ENCODE measurements around the gene MAST4.
"Not testable (repeated sequence)": the region's sequence is repeated elsewhere in the genome, so short reads cannot be mapped to it uniquely, and the experiment has no call there.

Gene MAST4

GRCh38 chr5:67102708-67103107 lies 506.5 kb downstream of the MAST4 start:
- no peak for DNase-seq (ENCODE audit: low read depth in 2 of 3, low spot score in 1 of 3)

GRCh38 chr5:67104859-67105258 lies 508.7 kb downstream of the MAST4 start:
- no peak for DNase-seq (ENCODE audit: low read depth in 2 of 3, low spot score in 1 of 3)

GRCh38 chr5:67105270-67105669 lies 509.1 kb downstream of the MAST4 start:
- no peak for DNase-seq (ENCODE audit: low read depth in 2 of 3, low spot score in 1 of 3)

DNA sequence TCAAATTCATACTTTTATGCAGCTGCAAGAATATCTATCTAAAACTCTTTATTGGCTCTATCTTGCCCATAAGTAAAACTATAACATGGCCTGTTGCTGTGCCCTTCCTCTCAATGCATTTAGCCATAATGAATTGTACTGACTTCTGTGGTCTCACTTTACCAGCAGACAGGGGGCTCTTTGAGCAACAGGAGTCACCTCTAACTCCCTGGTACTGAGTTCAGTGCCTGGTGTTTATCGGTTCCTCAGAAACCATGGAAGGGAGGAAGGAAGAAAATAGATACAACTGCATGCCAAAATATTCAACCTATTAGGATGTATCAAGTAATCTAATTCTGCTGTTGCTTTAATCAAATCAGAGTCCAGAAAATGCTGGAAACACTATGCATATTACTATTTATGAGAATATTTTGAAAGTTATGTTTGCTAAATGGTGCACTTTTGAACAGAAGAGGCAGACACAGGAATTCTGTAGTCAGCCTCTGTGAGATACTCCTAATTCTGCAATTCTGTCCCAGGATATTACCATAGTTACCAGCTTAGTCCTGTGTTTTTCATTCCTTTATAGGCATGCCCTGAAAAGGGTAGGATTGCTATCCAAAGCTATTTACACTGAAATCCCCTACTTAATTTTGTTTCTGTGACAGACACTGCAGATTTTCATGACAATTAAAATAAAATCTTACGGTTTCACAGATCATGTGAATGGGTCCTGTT lies 510.6 kb downstream of the MAST4 start:
- no peak for DNase-seq (ENCODE audit: low read depth in 2 of 3, low spot score in 1 of 3)

DNA sequence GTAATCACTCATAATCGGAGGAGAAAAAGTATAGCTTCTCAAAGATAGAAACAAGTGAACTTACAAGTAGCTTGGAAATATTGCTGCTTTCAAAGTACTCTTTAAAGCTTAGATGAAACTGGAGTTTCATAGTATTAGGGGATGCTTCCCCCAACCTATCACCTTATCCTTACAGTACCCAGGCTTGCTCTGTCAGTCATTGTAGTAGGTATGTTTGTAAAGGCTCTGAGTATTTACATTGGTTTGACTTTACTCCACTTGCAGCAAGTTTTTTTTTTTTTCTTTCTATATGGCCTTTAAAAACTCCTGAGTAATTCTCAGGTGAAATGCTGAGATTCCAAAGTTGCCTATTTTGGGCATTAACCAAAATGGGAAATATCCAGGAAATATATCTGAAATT lies 515.6 kb downstream of the MAST4 start:
- DNase-seq (ENCODE audit: low read depth in 2 of 3, low spot score in 1 of 3) = no peak

GRCh38 chr5:67115246-67115645 lies 519.1 kb downstream of the MAST4 start:
- no peak for DNase-seq (ENCODE audit: low read depth in 2 of 3, low spot score in 1 of 3)

DNA sequence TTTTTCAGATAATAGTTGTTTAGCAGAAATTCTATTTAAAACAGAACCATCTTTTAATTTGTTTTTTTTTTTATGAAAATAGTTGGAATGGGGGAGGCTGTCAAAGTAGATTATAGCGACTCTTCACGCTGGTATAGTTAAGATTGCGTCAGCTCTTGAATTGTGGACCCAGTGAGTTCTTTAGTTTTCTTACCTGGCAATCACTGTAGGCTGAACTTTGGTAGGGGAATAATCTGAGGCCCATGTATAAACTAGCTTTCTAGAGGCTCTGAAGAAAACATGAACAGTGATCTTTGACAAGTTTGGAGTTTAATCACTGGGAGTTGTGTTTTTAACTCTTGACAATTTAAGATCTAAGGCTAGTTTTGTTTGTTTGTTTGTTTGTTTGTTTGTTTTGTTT lies 519.6 kb downstream of the MAST4 start:
- no peak for DNase-seq (ENCODE audit: low read depth in 2 of 3, low spot score in 1 of 3)

DNA sequence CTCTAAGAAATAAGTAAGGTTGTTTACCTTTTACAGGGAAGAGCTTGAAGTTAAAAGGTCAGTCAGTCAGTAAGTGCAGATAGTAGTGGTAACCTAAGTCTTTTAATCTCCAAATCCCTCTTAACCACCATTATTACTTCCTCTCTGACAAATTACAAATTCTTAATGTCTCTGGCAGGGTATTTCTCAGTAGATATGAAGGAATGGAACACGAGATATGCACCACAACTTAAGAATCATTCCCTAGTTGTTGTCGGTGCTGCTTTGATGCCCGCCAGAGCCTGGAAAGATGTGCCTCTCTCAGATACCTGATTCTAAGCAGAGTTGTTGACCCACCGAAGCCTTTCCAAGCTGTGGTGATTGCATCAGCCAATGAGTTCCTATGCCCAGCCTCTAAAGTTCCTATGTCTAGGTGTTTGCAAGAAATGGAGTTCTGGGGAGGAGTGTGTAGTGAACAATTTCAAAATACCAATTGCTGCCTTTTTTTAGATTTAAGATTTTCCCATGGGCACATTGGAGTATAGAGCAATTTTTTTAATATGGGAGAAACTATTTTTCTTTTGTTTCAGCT lies 521.9 kb downstream of the MAST4 start:
- no peak for DNase-seq (ENCODE audit: low read depth in 2 of 3, low spot score in 1 of 3)

- no peak for DNase-seq (ENCODE audit: low read depth in 2 of 3, low spot score in 1 of 3)
Measured at GRCh38 chr5:67119010-67119409, 522.8 kb downstream of the MAST4 start.

DNA sequence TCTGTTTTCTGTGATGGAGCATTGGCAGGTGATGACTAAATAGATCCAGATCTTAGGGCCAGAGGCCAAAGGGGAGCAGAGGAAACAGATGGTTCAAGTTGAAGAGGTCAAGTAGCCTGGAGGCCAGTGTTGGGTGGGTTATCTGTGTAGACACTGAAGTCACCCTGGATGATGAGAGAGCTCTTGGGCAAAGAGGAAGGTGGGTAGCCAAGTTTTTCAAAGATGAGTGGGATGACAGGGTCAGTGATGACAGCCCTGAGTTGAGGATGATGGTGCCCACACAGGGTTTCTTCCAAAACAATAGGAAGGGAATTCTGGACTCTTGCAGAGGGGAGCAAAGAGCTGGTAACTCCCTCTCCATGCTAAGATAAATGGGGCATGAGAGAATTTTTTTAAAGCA lies 523.8 kb downstream of the MAST4 start:
- no peak for DNase-seq (ENCODE audit: low read depth in 2 of 3, low spot score in 1 of 3)

DNA sequence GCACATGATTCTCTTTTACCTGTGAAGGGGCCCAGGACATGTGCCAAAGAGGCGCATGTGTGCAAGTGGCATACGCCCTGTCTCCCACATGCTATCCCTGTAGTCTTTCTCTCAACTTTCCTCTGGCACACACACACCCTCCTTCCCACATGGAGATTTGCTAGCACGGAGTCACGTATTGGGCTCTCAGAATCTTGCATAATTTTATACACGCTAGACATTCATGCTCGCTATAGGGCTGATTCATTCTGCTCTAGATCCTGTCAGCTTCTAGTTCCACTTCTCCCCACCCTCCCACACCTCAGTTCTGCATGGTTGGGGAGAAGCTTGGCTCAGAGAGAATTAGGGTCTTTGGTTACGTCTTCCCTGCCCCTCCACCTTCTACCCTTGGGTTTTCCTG lies 527.6 kb downstream of the MAST4 start:
- no peak for DNase-seq (ENCODE audit: low read depth in 2 of 3, low spot score in 1 of 3)

- no peak for DNase-seq (ENCODE audit: low read depth in 2 of 3, low spot score in 1 of 3)
Measured at GRCh38 chr5:67124556-67124955, 528.4 kb downstream of the MAST4 start.

GRCh38 chr5:67127347-67127895 lies 531.2 kb downstream of the MAST4 start:
- not testable (repeated sequence) for DNase-seq (ENCODE audit: low read depth in 2 of 3, low spot score in 1 of 3)

GRCh38 chr5:67129768-67130167 lies 533.6 kb downstream of the MAST4 start:
- no peak for DNase-seq (ENCODE audit: low read depth in 2 of 3, low spot score in 1 of 3)

DNA sequence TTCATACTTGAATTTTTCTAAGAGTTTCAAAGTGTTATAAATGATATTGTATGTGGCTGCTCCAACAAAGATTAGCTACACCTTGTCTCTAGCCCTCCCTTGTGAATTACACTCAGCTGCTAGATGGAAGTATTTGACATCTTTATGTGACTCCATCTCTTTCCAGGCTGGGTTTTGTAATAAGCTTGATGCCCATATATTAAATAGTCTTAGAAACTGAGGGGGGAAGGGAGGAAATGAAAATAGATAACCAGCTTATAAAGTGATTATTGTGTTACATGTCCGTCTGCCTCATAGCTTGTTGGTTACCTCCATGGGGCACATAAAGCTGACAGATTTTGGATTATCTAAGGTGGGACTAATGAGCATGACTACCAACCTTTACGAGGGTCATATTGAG lies 537.0 kb downstream of the MAST4 start:
- no peak for DNase-seq (ENCODE audit: low read depth in 2 of 3, low spot score in 1 of 3)

DNA sequence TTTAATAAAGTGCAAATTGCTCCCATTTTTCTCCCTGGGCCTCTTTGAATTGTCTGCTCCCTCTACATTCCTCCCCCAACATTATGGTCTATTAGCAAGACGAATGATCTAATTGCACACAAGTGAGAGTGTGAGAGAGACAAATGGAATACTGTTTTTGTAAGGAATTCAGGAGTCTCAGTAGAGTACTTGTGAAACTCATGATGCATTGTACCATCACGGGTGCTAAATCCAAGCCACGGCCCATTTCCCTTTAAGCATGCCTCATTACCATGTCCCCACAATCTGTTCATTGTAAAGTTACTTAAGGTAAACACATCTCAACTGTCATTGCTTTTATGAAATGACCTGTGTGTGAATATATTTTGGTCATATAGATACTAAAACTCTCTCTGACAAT lies 537.6 kb downstream of the MAST4 start:
- no peak for DNase-seq (ENCODE audit: low read depth in 2 of 3, low spot score in 1 of 3)

DNA sequence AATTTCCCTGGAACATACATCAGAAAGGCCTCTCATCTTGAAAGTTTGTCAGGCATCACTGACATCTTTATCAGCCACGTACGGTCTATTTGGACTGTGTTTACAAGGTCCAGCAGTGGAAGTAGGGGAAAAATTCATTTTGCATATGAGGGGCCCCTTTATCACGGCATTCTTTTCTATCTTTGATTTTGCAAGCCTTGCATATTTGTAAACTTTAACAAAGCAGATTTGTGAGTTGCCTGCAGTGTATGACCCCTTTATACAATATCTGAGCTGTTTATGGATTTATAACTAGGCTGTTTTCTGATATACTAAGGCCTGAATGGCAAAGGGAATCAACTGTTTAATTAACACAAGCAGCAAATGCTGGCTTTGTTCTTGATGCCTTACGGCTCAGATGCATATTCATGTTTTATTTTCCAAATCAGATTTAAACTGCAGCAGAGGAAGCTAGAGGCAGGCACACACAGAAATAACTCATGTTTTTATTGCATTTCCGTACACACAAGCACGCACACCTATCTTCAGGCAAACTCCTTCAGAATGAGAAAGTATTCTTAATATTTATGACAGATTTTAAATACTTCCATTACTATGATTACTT lies 539.3 kb downstream of the MAST4 start:
- DNase-seq (ENCODE audit: low read depth in 2 of 3, low spot score in 1 of 3) = no peak

- DNase-seq (ENCODE audit: low read depth in 2 of 3, low spot score in 1 of 3) = no peak
Measured at GRCh38 chr5:67139030-67139429, 542.8 kb downstream of the MAST4 start.

DNA sequence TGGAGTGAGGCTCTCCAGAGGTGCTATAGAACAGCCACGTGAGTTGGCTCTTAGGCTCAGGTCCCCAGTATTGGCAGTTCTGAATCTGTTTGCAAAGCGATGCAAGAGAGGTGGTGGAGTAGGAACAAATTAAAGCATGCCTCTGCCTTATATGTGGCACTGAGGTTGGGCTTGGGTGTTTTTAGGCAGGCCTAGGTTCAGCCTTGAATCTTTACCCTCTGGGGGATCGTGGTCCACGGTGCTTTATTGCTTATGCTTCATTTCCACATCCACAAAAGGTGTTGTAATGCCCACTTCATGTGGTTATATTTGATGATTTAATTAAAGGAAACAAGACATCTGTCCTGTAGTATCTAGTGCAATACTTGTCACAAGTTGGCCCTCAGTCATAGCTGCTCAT lies 544.2 kb downstream of the MAST4 start:
- DNase-seq (ENCODE audit: low read depth in 2 of 3, low spot score in 1 of 3) = no peak

DNA sequence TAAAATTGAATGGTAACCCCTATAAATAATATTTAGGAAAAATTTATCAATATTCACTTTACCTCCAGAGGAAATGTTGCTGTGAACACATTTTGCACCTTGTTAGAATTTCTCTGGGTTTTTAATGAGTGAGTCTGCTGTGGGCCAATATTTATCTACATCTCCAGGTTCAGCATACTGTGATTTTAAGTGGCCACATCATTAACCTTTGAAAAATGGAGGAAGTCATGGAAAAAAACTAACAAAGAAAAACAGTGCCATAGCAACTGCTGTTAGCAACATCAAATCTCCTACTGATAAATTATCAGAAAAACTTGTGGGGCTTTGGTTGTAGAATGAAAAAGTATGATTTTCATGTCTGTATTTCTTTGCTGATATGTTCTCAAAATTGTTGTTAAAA lies 545.5 kb downstream of the MAST4 start:
- DNase-seq (ENCODE audit: low read depth in 2 of 3, low spot score in 1 of 3) = no peak

DNA sequence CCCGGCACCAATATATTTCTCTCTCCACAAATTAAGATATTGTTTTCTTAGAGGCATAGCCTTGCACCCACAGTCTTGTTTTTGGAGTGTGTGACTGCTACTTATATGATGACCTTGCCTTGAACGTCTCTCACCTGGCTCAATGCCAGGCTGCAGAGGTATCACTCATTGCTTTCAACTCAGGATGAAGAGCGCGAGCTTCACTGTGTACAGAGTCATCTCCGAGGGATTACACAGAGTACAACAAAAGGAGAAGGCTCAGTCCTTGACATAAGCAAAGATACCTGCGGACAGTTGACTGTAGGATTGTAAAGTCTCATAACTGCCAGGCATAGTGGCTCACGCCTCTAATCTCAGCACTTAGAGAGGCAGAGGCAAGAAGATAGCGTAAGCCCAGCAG lies 546.6 kb downstream of the MAST4 start:
- no peak for DNase-seq (ENCODE audit: low read depth in 2 of 3, low spot score in 1 of 3)

DNA sequence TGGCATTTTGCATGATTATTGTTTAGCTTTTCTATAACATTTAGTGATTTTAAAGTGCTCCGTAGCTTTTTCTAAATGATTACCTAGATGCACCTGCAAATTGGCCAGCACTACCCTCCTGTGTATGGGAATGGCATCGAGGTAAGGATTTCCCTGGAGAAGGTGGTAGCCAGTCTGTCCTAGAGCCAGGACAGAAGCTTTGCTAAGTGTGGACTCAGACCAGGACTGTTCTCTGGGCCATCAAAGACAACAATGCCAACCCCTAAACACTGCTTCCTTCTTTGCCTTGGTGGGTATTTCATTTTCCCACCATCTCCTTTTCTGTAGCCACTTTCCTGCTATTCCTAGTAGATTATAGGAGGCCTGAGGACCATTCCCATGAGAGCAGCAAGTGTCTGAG lies 547.4 kb downstream of the MAST4 start:
- DNase-seq (ENCODE audit: low read depth in 2 of 3, low spot score in 1 of 3) = no peak

Measured in stimulated activated CD4-positive, alpha-beta T cell treated with anti-CD3 and anti-CD28 coated beads, Interleukin-12 subunit alpha, Interleukin-12 subunit beta, amount 100 ng/mL, for 48 hours (primary cell).